Measurements from ENCODE around the gene ITGA8.

GRCh38 chr10:15562116-15562515, 157.6 kb downstream of the ITGA8 start:
- TF ChIP-seq YY1 (IDR thresholded peaks at IDR 0.05; ENCODE audit: insufficient read depth, insufficient read length) = no peak
- TF ChIP-seq ZNF274 (IDR thresholded peaks at IDR 0.05; ENCODE audit: low read depth, low read length) = no peak
- no peak for TF ChIP-seq SUZ12 (IDR thresholded peaks at IDR 0.05; ENCODE audit: extremely low read depth, insufficient read depth, insufficient read length)

All from NT2/D1 (cell line).